ENCODE data around the gene UGT1A9. TPM values are rescaled to one million over a fixed set of nuclear protein-coding genes. Genes with fewer than 3 reads are reported as not detected.

UGT1A9 gene
- total and polyA plus RNA-seq, 2 of the 13 experiments (the other 11 are each of a cell fraction or from before 2014, with no cell fraction given), result 0.07 TPM; not detected in 1

DNA sequence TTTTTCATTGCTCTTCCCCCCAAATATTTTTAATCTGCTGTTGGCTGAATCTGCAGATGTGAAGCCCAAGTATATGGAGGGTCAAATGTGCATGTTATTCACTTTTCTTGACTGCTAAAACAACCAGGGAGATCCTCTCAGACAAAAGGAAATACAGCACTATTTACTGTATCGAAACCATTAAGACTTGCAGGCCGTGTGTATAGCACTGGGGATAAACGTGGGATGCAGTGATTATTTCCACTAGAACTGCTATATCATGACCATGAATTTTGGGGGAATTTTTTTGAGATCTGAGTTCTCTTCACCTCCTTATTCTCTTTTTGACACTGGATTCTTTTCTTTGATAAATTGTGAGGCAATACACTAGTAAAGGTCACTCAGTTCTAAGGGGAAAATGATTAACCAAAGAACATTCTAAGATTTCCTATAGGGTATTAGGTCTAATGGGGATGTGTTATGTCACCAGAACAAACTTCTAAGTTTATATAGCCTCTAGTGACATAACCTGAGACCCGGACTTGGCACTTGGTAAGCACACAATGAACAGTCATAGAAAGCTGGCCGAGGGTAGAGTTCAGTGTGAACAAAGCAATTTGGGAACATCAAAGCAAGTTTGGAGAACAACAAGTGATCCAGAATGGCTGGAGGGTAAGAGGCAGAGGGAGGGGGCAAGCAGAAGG, 73.5 kb downstream of the UGT1A9 start (continued):
- TF ChIP-seq SMYD3 (CRISPR knock-in tag; IDR thresholded peaks at IDR 0.05) (peak; percentile 86; the same call in 1 of the 2 replicates), ZNF20 (CRISPR knock-in tag; IDR thresholded peaks at IDR 0.05) (peak; percentile 65; the same call in 1 of the 2 replicates), ZNF737 (CRISPR knock-in tag; IDR thresholded peaks at IDR 0.05; ENCODE audit: borderline replicate concordance) (no peak), NCOA2 (CRISPR knock-in tag; IDR thresholded peaks at IDR 0.05) (peak; percentile 93), ZFP82 (CRISPR knock-in tag; IDR thresholded peaks at IDR 0.05; ENCODE audit: borderline replicate concordance) (no peak), MAF1 (CRISPR knock-in tag; IDR thresholded peaks at IDR 0.05; ENCODE audit: borderline replicate concordance) (no peak), ZNF496 (CRISPR knock-in tag; IDR thresholded peaks at IDR 0.05; ENCODE audit: insufficient replicate concordance) (no peak), AGO1 (IDR thresholded peaks at IDR 0.05; ENCODE audit: low read depth, low read length, poor library complexity, severe bottlenecking) (no peak), TBP (CRISPR knock-in tag; IDR thresholded peaks at IDR 0.05) (no peak), ZBTB42 (CRISPR knock-in tag; IDR thresholded peaks at IDR 0.05) (no peak), NFE2L1 (CRISPR knock-in tag; IDR thresholded peaks at IDR 0.05; ENCODE audit: borderline replicate concordance) (no peak), U2AF1 (optimal IDR thresholded peaks at IDR 0.05; ENCODE audit: low read depth, low read length) (no peak), RAD51 (IDR thresholded peaks at IDR 0.05; ENCODE audit: borderline replicate concordance) (no peak), ZNF672 (CRISPR knock-in tag; IDR thresholded peaks at IDR 0.05) (no peak), DMAP1 (CRISPR knock-in tag; IDR thresholded peaks at IDR 0.05) (0 out of 2 replicates have a peak, but pooled peaks have one; percentile 49), RXRA (CRISPR knock-in tag; IDR thresholded peaks at IDR 0.05) (peak; percentile 98; the same call in 1 of the 2 replicates), TSC22D2 (CRISPR knock-in tag; IDR thresholded peaks at IDR 0.05; ENCODE audit: borderline replicate concordance) (peak; percentile 78; the same call in 1 of the 2 replicates), NFATC3 (CRISPR knock-in tag; IDR thresholded peaks at IDR 0.05) (no peak), NONO (IDR thresholded peaks at IDR 0.05) (no peak), NONO (CRISPR knock-in tag; conservative IDR thresholded peaks at IDR 0.05) (peak; percentile 91), ZNF563 (CRISPR knock-in tag; IDR thresholded peaks at IDR 0.05) (no peak), DPF2 (CRISPR knock-in tag; IDR thresholded peaks at IDR 0.05; ENCODE audit: borderline replicate concordance, low read depth) (peak; percentile 88; the same call in 1 of the 2 replicates), ZNF678 (CRISPR knock-in tag; IDR thresholded peaks at IDR 0.05) (no peak), PRMT3 (CRISPR knock-in tag; IDR thresholded peaks at IDR 0.05; ENCODE audit: borderline replicate concordance, low read depth) (no peak), SUZ12 (IDR thresholded peaks at IDR 0.05; ENCODE audit: low read depth, low read length) (no peak), LCORL (IDR thresholded peaks at IDR 0.05) (peak; percentile 95), LCORL (CRISPR knock-in tag; IDR thresholded peaks at IDR 0.05) (peak; percentile 99), CC2D1A (CRISPR knock-in tag; IDR thresholded peaks at IDR 0.05) (peak; percentile 87; the same call in 1 of the 2 replicates), KLF12 (CRISPR knock-in tag; IDR thresholded peaks at IDR 0.05; ENCODE audit: borderline replicate concordance) (no peak), BRCA1 (CRISPR knock-in tag; IDR thresholded peaks at IDR 0.05) (peak; percentile 70; the same call in 1 of the 2 replicates)
- TF ChIP-seq, protein P1, sequence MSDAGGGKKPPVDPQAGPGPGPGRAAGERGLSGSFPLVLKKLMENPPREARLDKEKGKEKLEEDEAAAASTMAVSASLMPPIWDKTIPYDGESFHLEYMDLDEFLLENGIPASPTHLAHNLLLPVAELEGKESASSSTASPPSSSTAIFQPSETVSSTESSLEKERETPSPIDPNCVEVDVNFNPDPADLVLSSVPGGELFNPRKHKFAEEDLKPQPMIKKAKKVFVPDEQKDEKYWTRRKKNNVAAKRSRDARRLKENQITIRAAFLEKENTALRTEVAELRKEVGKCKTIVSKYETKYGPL (CRISPR knock-in tag; IDR thresholded peaks at IDR 0.05), result peak; percentile 94
- TF ChIP-seq, protein P2, sequence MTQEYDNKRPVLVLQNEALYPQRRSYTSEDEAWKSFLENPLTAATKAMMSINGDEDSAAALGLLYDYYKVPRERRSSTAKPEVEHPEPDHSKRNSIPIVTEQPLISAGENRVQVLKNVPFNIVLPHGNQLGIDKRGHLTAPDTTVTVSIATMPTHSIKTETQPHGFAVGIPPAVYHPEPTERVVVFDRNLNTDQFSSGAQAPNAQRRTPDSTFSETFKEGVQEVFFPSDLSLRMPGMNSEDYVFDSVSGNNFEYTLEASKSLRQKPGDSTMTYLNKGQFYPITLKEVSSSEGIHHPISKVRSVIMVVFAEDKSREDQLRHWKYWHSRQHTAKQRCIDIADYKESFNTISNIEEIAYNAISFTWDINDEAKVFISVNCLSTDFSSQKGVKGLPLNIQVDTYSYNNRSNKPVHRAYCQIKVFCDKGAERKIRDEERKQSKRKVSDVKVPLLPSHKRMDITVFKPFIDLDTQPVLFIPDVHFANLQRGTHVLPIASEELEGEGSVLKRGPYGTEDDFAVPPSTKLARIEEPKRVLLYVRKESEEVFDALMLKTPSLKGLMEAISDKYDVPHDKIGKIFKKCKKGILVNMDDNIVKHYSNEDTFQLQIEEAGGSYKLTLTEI (CRISPR knock-in tag; conservative IDR thresholded peaks at IDR 0.05), result no peak
